ENCODE results near the gene PAGR1. TPM values are rescaled to one million over a fixed set of nuclear protein-coding genes. Genes with fewer than 3 reads are reported as not detected.

PAGR1 gene
- total and polyA plus RNA-seq, 9 of the 15 experiments (the other 6 are each of a cell fraction or from before 2014, with no cell fraction given) = 1.4 to 58.2 (median 16.8) TPM

DNA sequence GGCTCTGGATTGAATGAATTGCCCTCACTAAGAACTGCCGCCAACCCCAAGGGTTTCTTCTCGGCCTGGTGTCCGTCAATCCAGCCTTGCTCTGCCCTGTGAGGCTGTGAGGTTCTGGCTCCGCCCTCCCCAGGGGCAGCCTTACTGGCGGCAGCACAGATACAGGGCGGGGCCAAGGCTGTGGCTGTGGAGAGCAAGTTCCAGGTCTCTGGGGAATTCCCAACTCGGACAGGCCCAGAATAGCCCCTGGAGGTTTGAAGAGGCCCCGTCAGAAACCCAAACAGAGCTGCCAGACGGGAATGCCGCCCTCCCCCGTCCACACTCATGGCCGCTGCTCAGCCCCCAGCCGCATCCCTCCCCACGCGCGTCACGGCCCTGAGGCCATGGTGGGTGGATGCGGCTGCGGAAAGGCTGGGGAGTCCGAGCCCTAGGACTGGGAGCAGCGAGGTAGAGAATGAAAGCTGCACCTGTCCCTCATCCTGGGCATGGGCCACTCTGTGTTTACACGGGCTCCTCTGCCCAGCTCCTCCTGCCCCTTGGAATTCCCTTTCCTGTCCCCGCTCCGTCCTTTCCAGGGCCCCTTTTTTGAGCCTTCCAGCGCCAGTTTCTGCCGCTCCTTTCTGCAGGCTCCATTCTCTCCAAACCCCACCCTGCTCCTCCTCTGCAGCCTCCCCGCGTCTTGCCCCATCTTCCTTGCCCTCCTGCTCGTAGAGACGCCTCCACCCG, 4.6 kb upstream of the PAGR1 start (continued):
- TF ChIP-seq SIX5 (IDR thresholded peaks at IDR 0.05; ENCODE audit: borderline replicate concordance in 1 of 2, insufficient read depth in 1 of 2, low read depth in 1 of 2, low read length in 2 of 2) (no peak), RBM22 (IDR thresholded peaks at IDR 0.05; ENCODE audit: low read depth, low read length, poor library complexity, severe bottlenecking) (no peak), NRF1 (conservative IDR thresholded peaks at IDR 0.05 in 1 of 2, IDR thresholded peaks at IDR 0.05 in 1 of 2) (peak; percentile 50; a peak in 3 of 4 replicates), NR2C2 (CRISPR knock-in tag; IDR thresholded peaks at IDR 0.05) (no peak), NR2C2 (tag; IDR thresholded peaks at IDR 0.05) (no peak), RAD51 (IDR thresholded peaks at IDR 0.05; ENCODE audit: borderline replicate concordance, low read depth) (no peak), ZNF384 (IDR thresholded peaks at IDR 0.05; ENCODE audit: low read depth, low read length) (no peak), JUN (IDR thresholded peaks at IDR 0.05; ENCODE audit: borderline replicate concordance, low read depth, low read length) (no peak), JUN (CRISPR knock-in tag; IDR thresholded peaks at IDR 0.05; ENCODE audit: borderline replicate concordance) (no peak), BRD9 (IDR thresholded peaks at IDR 0.05; ENCODE audit: low read depth, partially characterized antibody) (no peak), ZEB2 (IDR thresholded peaks at IDR 0.05) (no peak), ZNF121 (CRISPR knock-in tag; conservative IDR thresholded peaks at IDR 0.05) (no peak), HEY1 (CRISPR knock-in tag; IDR thresholded peaks at IDR 0.05; ENCODE audit: borderline replicate concordance) (no peak), RHOXF2B (CRISPR knock-in tag; conservative IDR thresholded peaks at IDR 0.05) (peak; percentile 91)
- TF ChIP-seq, protein P1, sequence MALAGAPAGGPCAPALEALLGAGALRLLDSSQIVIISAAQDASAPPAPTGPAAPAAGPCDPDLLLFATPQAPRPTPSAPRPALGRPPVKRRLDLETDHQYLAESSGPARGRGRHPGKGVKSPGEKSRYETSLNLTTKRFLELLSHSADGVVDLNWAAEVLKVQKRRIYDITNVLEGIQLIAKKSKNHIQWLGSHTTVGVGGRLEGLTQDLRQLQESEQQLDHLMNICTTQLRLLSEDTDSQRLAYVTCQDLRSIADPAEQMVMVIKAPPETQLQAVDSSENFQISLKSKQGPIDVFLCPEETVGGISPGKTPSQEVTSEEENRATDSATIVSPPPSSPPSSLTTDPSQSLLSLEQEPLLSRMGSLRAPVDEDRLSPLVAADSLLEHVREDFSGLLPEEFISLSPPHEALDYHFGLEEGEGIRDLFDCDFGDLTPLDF (CRISPR knock-in tag; IDR thresholded peaks at IDR 0.05) = no peak
- TF ChIP-seq, protein P2, sequence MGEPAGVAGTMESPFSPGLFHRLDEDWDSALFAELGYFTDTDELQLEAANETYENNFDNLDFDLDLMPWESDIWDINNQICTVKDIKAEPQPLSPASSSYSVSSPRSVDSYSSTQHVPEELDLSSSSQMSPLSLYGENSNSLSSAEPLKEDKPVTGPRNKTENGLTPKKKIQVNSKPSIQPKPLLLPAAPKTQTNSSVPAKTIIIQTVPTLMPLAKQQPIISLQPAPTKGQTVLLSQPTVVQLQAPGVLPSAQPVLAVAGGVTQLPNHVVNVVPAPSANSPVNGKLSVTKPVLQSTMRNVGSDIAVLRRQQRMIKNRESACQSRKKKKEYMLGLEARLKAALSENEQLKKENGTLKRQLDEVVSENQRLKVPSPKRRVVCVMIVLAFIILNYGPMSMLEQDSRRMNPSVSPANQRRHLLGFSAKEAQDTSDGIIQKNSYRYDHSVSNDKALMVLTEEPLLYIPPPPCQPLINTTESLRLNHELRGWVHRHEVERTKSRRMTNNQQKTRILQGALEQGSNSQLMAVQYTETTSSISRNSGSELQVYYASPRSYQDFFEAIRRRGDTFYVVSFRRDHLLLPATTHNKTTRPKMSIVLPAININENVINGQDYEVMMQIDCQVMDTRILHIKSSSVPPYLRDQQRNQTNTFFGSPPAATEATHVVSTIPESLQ (CRISPR knock-in tag; IDR thresholded peaks at IDR 0.05) = no peak
- TF ChIP-seq, protein P3, sequence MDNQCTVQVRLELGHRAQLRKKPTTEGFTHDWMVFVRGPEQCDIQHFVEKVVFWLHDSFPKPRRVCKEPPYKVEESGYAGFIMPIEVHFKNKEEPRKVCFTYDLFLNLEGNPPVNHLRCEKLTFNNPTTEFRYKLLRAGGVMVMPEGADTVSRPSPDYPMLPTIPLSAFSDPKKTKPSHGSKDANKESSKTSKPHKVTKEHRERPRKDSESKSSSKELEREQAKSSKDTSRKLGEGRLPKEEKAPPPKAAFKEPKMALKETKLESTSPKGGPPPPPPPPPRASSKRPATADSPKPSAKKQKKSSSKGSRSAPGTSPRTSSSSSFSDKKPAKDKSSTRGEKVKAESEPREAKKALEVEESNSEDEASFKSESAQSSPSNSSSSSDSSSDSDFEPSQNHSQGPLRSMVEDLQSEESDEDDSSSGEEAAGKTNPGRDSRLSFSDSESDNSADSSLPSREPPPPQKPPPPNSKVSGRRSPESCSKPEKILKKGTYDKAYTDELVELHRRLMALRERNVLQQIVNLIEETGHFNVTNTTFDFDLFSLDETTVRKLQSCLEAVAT (IDR thresholded peaks at IDR 0.05) = no peak

Measured in K562 (cell line).